Measurements from ENCODE around the gene PROS1.

- TF ChIP-seq CTCF (IDR thresholded peaks at IDR 0.05) (no peak), POLR2A (IDR thresholded peaks at IDR 0.05) (no peak)
Observed at GRCh38 chr3:93911206-93911605, 62.5 kb downstream of the PROS1 start.
